K562 (cell line): ENCODE results near the gene NASP. TPM values are rescaled to one million over a fixed set of nuclear protein-coding genes. Genes with fewer than 3 reads are reported as not detected.

Experiments
- ATAC-seq: fragments of 200-7000 bp; cut with Tn5 transposase; 3 replicates; pipeline ENCODE4 v1.9.1; 2020; ENCODE audit warnings: moderate library complexity
- BruUV-seq: library from RNA; stranded (reverse); fragments of 400-500 nt; replicated peaks from 2 replicates; lab custom pipeline; 2021; lab: Mats Ljungman, UMichigan
- CTCF ChIA-PET: fragments of 300-600 bp; formaldehyde crosslinking; extraction: SDS; loops from one replicate; lab custom pipeline; 2021; ENCODE audit warnings: low intra/inter-chr PET ratio; lab: Yijun Ruan, JAX
- POLR2A ChIA-PET: fragments of 300-600, 350-650 bp; sonication (Branson Sonifier 250); formaldehyde crosslinking; extraction: SDS; loops from one replicate; lab custom pipeline; 2021; ENCODE audit warnings: antibody characterized with exemption, inconsistent platforms; lab: Yijun Ruan, JAX
- DNase-seq, 4 experiments: peaks; one replicate each; pipeline versions ENCODE4 v3.0.0 to v3.0.0-alpha.2; 2011 to 2018; ENCODE audit warnings: low spot score in 3 of 4, mixed read lengths in 3 of 4; ENCODE audit errors: extremely low read depth in 1 of 4
- FAIRE-seq: peaks from 2 replicates; lab custom pipeline; 2011; peaks lifted over from hg19 to GRCh38; lab: Jason Lieb, UNC
- H2AFZ ChIP-seq: 2 replicates; pipeline ENCODE4 v1.6.0; 2011; ENCODE audit warnings: low read depth, low read length, control low read depth, inconsistent platforms
- H3K27ac ChIP-seq: fragments of 200-600 bp; 3 replicates; pipeline ENCODE4 v1.8.0; 2011; ENCODE audit warnings: low read depth, mild to moderate bottlenecking, control low read depth, inconsistent platforms, low read length, moderate library complexity, mixed read lengths; ENCODE audit errors: extremely low read depth
- H3K27me3 ChIP-seq, 2 experiments: fragments of 300-600 bp in 1 of 2; 2 replicates in 1 of 2; 3 replicates in 1 of 2; pipeline versions ENCODE4 v1.6.0 to v1.8.0; 2011; ENCODE audit warnings: inconsistent platforms in 2 of 2, low read length in 2 of 2, mild to moderate bottlenecking in 1 of 2, mixed read lengths in 1 of 2, moderate library complexity in 1 of 2; ENCODE audit not compliant: control insufficient read depth in 2 of 2, insufficient read depth in 2 of 2
- H3K36me3 ChIP-seq: fragments of 300-600 bp; 3 replicates; pipeline ENCODE4 v1.8.0; 2011; ENCODE audit warnings: mild to moderate bottlenecking, low read length, inconsistent platforms; ENCODE audit not compliant: control insufficient read depth, insufficient read depth
- H3K4me1 ChIP-seq, 2 experiments: fragments of 200-600 bp in 1 of 2; replicated peaks in 1 of 2; 2 replicates in 1 of 2; 3 replicates in 1 of 2; pipeline versions ENCODE4 v1.5.1 to v1.8.0; 2011; ENCODE audit warnings: inconsistent platforms in 2 of 2, low read length in 2 of 2, mild to moderate bottlenecking in 1 of 2, mixed read lengths in 1 of 2, moderate library complexity in 1 of 2; ENCODE audit not compliant: control insufficient read depth in 2 of 2, insufficient read depth in 2 of 2
- H3K4me2 ChIP-seq: 2 replicates; pipeline ENCODE4 v1.6.1; 2011; ENCODE audit warnings: low read length, control low read depth, inconsistent platforms, mixed read lengths; ENCODE audit not compliant: insufficient read depth
- H3K4me3 ChIP-seq: fragments of 200-600 bp; sonication (generic), shearing (Covaris generic); 2 replicates; pipeline ENCODE4 v1.5.1; 2016; ENCODE audit warnings: control low read depth, inconsistent platforms
- H3K79me2 ChIP-seq: fragments of 200-600 bp; 3 replicates; pipeline ENCODE4 v1.8.0; 2011; ENCODE audit warnings: low read length, inconsistent platforms; ENCODE audit not compliant: control insufficient read depth, insufficient read depth
- H3K9ac ChIP-seq, 2 experiments: 2 replicates each; pipeline versions ENCODE4 v1.6.0 to v1.6.1; 2011; ENCODE audit warnings: low read depth in 2 of 2, low read length in 2 of 2, control low read depth in 1 of 2, inconsistent platforms in 1 of 2, mild to moderate bottlenecking in 1 of 2, mixed read lengths in 1 of 2; ENCODE audit not compliant: insufficient read depth in 1 of 2
- H3K9me1 ChIP-seq: one replicate; pipeline ENCODE4 v1.6.0; 2011; ENCODE audit warnings: inconsistent platforms, mild to moderate bottlenecking, low read length, moderate library complexity; ENCODE audit not compliant: control insufficient read depth, insufficient read depth
- H3K9me3 ChIP-seq: replicated peaks from 2 replicates; pipeline ENCODE4 v1.5.1; 2011; ENCODE audit warnings: low read depth, low read length, inconsistent platforms; ENCODE audit not compliant: control insufficient read depth, insufficient read depth
- H4K20me1 ChIP-seq: replicated peaks from 2 replicates; pipeline ENCODE4 v1.6.1; 2011; ENCODE audit warnings: low read length, inconsistent platforms, mixed read lengths; ENCODE audit not compliant: control insufficient read depth, insufficient read depth
- JUNB ChIP-seq: fragments of 450-650 bp; formaldehyde crosslinking; conservative IDR thresholded peaks from 2 replicates; pipeline ENCODE4 v1.4.0; 2020; ENCODE audit warnings: mild to moderate bottlenecking
- NUFIP1 ChIP-seq: fragments of 450-650 bp; IDR thresholded peaks from 2 replicates; pipeline ENCODE4 v1.6.1; 2018; ENCODE audit not compliant: partially characterized antibody
- POLR2AphosphoS5 ChIP-seq: IDR thresholded peaks from 2 replicates; pipeline ENCODE4 v1.6.1; 2011; ENCODE audit warnings: mild to moderate bottlenecking, low read depth, low read length, moderate library complexity; ENCODE audit not compliant: control insufficient read depth, insufficient read depth
- SUPT5H ChIP-seq: fragments of 450-650 bp; IDR thresholded peaks from 2 replicates; pipeline ENCODE4 v1.6.1; 2016
- TCF7L2 ChIP-seq: fragments of 150-350 bp; IDR thresholded peaks from 2 replicates; pipeline ENCODE4 v1.6.1; 2016; ENCODE audit warnings: low read depth, mild to moderate bottlenecking, low read length, moderate library complexity
- ZNF212 ChIP-seq: fragments of 450-650 bp; formaldehyde crosslinking; IDR thresholded peaks from 2 replicates; pipeline ENCODE4 v1.4.0; 2020; ENCODE audit warnings: mild to moderate bottlenecking
- WGBS: fragments of 100-300 bp; shearing (Covaris generic); methylation state at CpG from one replicate; pipeline ENCODE4 v1.1.6; 2016; ENCODE audit warnings: low coverage, mixed read lengths; ENCODE audit not compliant: insufficient coverage; ENCODE audit errors: missing lambda C conversion rate; 5-methylcytosine and 5-hydroxymethylcytosine counted together
- in situ Hi-C: fragments of 300-500 bp; cut with MboI; formaldehyde crosslinking; loops from 4 replicates; pipeline ENCODE4 v1.15.0; 2018; ENCODE audit warnings: inconsistent platforms, mixed read lengths
- intact Hi-C: fragments of 100-400 bp; cut with micrococcal nuclease; formaldehyde crosslinking; loops from 2 replicates; pipeline ENCODE4 v1.14.2; 2022
- polyA plus RNA-seq, 8 experiments: library from polyadenylated mRNA; depleted of rRNA in 4 of 8; stranded (reverse) in 5 of 8; unstranded in 3 of 8; fragments of >200 nt; fragmentation: Nextera tagmentation in 2 of 8; fragmentation: Illumina TruSeq in 1 of 8; extraction: Ambion mirVana in 2 of 8; extraction: Trizol in 1 of 8; gene quantifications; 2 replicates each; pipeline versions ENCODE4 v1.2.1 to v1.2.3, GENCODE V29; 2011 to 2014; ENCODE audit warnings: inconsistent platforms in 1 of 8, missing spikeins in 1 of 8
- total RNA-seq, 7 experiments: library from RNA; depleted of rRNA in 6 of 7; stranded (reverse); fragments of >200 nt in 6 of 7; fragmentation: Illumina TruSeq in 2 of 7; extraction: Trizol in 2 of 7; gene quantifications; 2 replicates each; pipeline versions ENCODE4 v1.2.1 to v1.2.3, GENCODE V29; 2011 to 2021; ENCODE audit warnings: low replicate concordance in 1 of 7

Gene NASP
- total and polyA plus RNA-seq, 9 of the 15 experiments (the other 6 are each of a cell fraction or from before 2014, with no cell fraction given), result 199 to 578 (median 419) TPM

DNA sequence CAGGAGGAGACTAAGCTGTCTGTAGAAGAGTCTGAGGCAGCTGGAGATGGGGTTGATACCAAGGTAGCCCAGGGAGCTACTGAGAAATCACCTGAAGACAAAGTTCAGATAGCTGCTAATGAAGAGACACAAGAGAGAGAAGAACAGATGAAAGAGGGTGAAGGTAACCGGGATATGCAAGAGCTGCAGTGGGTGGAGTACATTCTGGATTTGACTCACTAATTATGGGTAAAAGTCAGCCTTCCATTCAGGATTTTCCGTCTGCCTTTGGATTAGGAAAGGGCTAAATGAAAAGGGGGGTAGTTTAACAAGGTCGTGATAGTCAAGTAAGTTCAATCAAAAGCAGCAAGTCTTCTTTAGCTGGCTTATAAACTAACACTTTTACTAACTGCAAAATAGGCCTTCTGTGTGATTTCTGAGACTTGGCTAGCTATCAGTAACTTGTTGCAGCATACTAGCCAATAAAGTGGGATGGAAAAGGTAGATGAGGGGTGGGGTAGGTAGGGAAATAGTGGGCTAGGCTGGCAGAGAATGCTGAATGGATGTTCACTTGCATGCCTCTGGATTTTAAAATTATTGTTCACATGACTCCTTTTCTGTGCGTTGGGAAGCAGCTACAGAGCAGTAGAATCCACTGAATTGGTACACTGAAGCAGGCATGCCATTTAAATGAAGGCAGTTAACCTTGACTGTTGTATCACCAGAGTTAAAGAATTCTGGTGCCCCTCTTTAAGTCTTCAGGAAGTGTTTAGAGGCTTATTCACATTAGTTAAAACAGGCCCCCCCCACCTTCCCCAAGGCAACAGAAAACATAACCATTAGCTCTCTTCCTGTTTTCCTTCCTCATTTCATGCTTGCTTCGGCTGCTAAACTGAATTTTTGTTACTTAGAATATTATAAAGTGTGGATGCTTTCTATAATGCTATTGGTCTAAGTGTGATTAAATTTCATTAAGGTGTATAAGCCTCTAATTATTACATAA, 24.6 kb downstream of the NASP start:
- in situ Hi-C loops (no loop called here), intact Hi-C loops (no loop called here)
- H3K4me3 ChIP-seq, result no peak overlapping the region
- H3K9me3 ChIP-seq, result no peaks in the 10 kb centered on the region
- POLR2A ChIA-PET, result interaction anchor here (0.7 to 2.1 kb wide), 8 partner anchors 9 to 418 kb away, joined by 3 to 9 read pairs (median 4); partner anchors contain the start of genes CCDC163, MMACHC and PRDX1
- CTCF ChIA-PET, result no interaction called here
- H3K9ac ChIP-seq, result no peak overlapping the region
- DNase-seq, result no peak
- no peaks in the 10 kb centered on the region for H3K27me3 ChIP-seq
- peak; percentile 60; the same call in 1 of the 2 replicates for TF ChIP-seq SUPT5H
- peak; percentile 7; the same call in 1 of the 2 replicates for TF ChIP-seq POLR2AphosphoS5
- TF ChIP-seq JUNB, result no peak
- no peak for TF ChIP-seq ZNF212
- no peak for TF ChIP-seq NUFIP1
- no peak for TF ChIP-seq TCF7L2
- TF ChIP-seq, all 486 proteins: peak for 2
- Histone ChIP-seq H4K20me1 (no peaks in the 10 kb centered on the region), H3K4me2 (no peak overlapping the region), H3K36me3 (peaks cover 94% of the 10 kb centered on the region), H3K4me1 (no peaks in the 10 kb centered on the region; a peak in 1 of 5 replicates), H3K79me2 (peaks cover 53% of the 10 kb centered on the region), H2AFZ (no peak overlapping the region), H3K9me1 (no peaks in the 10 kb centered on the region), H3K27ac (no peak overlapping the region)
- no TSS peak for BruUV-seq
- FAIRE-seq (no peak), ATAC-seq (no peak; the same call in 2 of the 3 replicates)
- WGBS, result 86% methylated on average over 5 of the region's 5 CpGs
